IPS-15b (cell line): ENCODE data around the gene NKIRAS1.
"Not testable (repeated sequence)": the region's sequence is repeated elsewhere in the genome, so short reads cannot be mapped to it uniquely, and the experiment has no call there.

Experiments used
- H3K27me3 ChIP-seq: one replicate; pipeline ENCODE4 v1.6.1; 2013; ENCODE audit warnings: low read length; ENCODE audit not compliant: control insufficient read depth, insufficient read depth
- H3K36me3 ChIP-seq: one replicate; pipeline ENCODE4 v1.6.1; 2013; ENCODE audit warnings: low read length; ENCODE audit not compliant: control insufficient read depth, insufficient read depth
- H3K4me1 ChIP-seq: one replicate; pipeline ENCODE4 v1.6.1; 2013; ENCODE audit warnings: mild to moderate bottlenecking, low read length; ENCODE audit not compliant: control insufficient read depth, insufficient read depth
- H3K4me3 ChIP-seq: one replicate; pipeline ENCODE4 v1.5.1; 2013; ENCODE audit warnings: low read depth, low read length
- H3K9ac ChIP-seq: one replicate; pipeline ENCODE4 v1.6.1; 2013; ENCODE audit warnings: low read depth, mild to moderate bottlenecking, low read length
- H3K9me3 ChIP-seq: one replicate; pipeline ENCODE4 v1.6.1; 2013; ENCODE audit warnings: mild to moderate bottlenecking, low read length; ENCODE audit not compliant: control insufficient read depth, insufficient read depth

NKIRAS1 gene

GRCh38 chr3:23865595-23866396 is 51.0 kb downstream of the NKIRAS1 start:
- H3K27me3 ChIP-seq = no peaks in the 10 kb centered on the region
- H3K36me3 ChIP-seq = no peaks in the 10 kb centered on the region
- H3K9ac ChIP-seq = no peak overlapping the region
- no peak overlapping the region for H3K4me3 ChIP-seq
- H3K4me1 ChIP-seq = peaks cover 17% of the 10 kb centered on the region
- no peaks in the 10 kb centered on the region for H3K9me3 ChIP-seq

DNA sequence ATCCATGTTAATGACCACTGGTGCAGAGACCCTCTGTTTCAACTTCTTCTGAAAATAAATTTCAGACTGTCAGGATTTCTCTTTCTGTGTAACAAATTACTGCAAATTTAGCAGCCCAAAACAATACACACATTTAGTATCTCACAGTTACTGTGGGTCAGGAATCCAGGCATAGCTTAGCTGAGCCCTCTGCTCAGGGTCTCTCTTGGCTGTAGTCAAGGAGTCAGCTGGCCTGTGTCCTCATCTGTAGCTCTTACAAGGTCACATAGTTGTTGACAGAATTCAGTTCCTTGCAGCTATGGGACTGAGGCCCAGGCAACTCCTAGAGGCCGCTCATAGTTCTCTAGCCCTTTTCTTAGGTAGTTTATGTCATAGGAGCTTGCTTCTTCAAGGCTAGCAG is 51.9 kb downstream of the NKIRAS1 start:
- Histone ChIP-seq H3K9me3 (no peaks in the 10 kb centered on the region), H3K4me3 (no peak overlapping the region), H3K4me1 (peaks cover 17% of the 10 kb centered on the region), H3K36me3 (no peaks in the 10 kb centered on the region), H3K27me3 (no peaks in the 10 kb centered on the region), H3K9ac (no peak overlapping the region)

- peaks cover 17% of the 10 kb centered on the region for H3K4me1 ChIP-seq
- H3K36me3 ChIP-seq = no peaks in the 10 kb centered on the region
- H3K27me3 ChIP-seq = no peaks in the 10 kb centered on the region
- H3K9ac ChIP-seq = no peak overlapping the region
- H3K9me3 ChIP-seq = no peaks in the 10 kb centered on the region
- no peak overlapping the region for H3K4me3 ChIP-seq
These were observed 53.7 kb downstream of the NKIRAS1 start for GRCh38 chr3:23863060-23863459.

DNA sequence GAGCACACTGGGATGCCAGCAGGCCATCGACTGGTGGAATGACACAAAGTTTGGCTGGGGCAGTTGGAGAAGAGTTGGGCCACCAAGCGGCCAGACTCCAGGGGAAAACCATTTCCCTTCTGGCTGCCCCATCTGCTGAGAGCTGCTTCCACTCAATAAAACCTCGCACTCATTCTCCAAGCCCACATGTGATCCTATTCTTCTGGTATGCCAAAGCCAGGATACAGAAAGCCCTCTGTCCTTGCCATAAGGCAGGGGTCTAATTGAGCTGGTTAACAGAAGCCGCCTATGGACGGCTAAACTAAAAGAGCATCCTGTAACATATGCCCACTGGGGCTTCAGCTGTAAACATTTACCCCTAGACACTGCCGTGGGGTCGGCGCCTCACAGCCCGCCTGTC is 55.1 kb downstream of the NKIRAS1 start:
- no peak overlapping the region for H3K9ac ChIP-seq
- H3K4me3 ChIP-seq = no peak overlapping the region
- no peaks in the 10 kb centered on the region for H3K36me3 ChIP-seq
- H3K9me3 ChIP-seq = no peaks in the 10 kb centered on the region
- no peaks in the 10 kb centered on the region for H3K27me3 ChIP-seq
- H3K4me1 ChIP-seq = peaks cover 18% of the 10 kb centered on the region

DNA sequence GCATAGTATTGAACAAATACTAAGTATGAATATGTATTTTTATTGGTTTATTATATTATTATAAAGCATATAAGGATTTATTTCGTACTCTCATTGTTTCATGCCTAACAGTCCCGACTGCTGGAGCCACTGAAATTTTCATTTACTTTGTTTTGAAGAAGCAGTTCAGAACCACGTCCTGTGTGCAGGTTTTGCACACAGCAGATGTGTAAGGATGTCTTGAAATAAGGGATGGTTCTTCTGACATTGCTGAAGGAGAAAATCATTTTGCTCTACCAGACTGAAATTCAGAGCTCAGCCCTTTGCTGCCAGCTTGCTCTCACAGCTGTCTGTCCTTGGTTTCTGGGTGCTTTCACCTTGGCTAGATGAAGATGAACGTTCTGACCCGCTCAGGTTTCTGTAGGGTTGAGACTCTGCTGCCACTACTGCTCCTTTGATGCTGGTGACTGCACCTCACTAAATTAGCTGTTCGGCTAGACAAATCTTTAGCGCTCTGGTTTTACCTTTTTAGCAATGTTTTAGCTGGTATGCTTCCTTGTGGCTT is 56.9 kb downstream of the NKIRAS1 start:
- no peak overlapping the region for H3K4me3 ChIP-seq
- H3K27me3 ChIP-seq = no peaks in the 10 kb centered on the region
- peaks cover 3% of the 10 kb centered on the region for H3K4me1 ChIP-seq
- H3K9me3 ChIP-seq = no peaks in the 10 kb centered on the region
- no peaks in the 10 kb centered on the region for H3K36me3 ChIP-seq
- no peak overlapping the region for H3K9ac ChIP-seq

- Histone ChIP-seq H3K4me1 (peaks cover 2% of the 10 kb centered on the region), H3K4me3 (no peak overlapping the region), H3K36me3 (no peaks in the 10 kb centered on the region), H3K9me3 (no peaks in the 10 kb centered on the region), H3K27me3 (no peaks in the 10 kb centered on the region), H3K9ac (no peak overlapping the region)
These were observed 57.6 kb downstream of the NKIRAS1 start for GRCh38 chr3:23859012-23859743.

DNA sequence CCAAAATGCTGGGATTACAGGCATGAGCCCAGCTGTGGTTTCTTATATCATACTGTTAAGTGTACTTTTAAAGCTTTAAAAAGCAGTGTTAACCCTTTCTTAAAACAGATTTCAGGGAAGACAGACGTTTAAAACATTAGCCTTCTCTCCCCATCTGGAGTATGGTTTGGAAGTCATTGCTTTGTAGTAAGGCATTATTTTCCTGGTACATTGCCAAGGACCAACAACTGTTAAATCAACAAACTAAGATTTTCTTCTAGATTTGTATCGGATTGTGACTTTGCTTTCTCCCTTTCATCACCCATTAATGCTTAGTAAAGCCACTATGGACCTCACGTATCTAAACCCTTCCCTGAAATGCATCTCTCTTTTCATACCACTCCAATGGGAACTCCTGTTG is 60.5 kb downstream of the NKIRAS1 start:
- Histone ChIP-seq H3K9me3 (no peaks in the 10 kb centered on the region), H3K36me3 (no peaks in the 10 kb centered on the region), H3K4me3 (no peak overlapping the region), H3K27me3 (no peaks in the 10 kb centered on the region), H3K9ac (no peak overlapping the region), H3K4me1 (peaks cover 2% of the 10 kb centered on the region)

DNA sequence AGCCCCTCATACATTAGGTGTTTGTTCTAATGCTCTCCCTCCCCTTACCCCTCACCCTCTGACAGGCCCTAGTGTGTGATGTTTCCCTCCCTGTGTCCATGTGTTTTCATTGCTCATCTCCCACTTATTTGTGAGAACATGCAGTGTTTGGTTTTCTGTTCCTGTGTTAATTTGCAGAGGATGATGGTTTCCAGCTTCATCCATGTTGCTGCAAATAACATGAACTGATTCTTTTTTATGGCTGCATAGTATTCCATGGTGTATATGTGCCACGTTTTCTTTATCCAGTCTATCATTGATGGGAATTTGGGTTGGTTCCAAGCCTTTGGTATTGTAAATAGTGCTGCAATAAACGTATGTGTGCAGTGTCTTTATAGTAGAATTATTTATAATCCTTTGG is 67.3 kb downstream of the NKIRAS1 start:
- not testable (repeated sequence) for H3K27me3 ChIP-seq, H3K4me3 ChIP-seq, H3K36me3 ChIP-seq, H3K9me3 ChIP-seq, H3K4me1 ChIP-seq, H3K9ac ChIP-seq

- Histone ChIP-seq H3K36me3 (no peaks in the 10 kb centered on the region), H3K9ac (no peak overlapping the region), H3K9me3 (no peaks in the 10 kb centered on the region), H3K4me3 (no peak overlapping the region), H3K4me1 (peaks cover 7% of the 10 kb centered on the region), H3K27me3 (no peaks in the 10 kb centered on the region)
These were observed 71.2 kb downstream of the NKIRAS1 start for GRCh38 chr3:23845326-23846216.

GRCh38 chr3:23843869-23844268 is 72.9 kb downstream of the NKIRAS1 start:
- Histone ChIP-seq H3K9me3 (no peaks in the 10 kb centered on the region), H3K9ac (no peak overlapping the region), H3K4me1 (peaks cover 13% of the 10 kb centered on the region), H3K36me3 (no peaks in the 10 kb centered on the region), H3K27me3 (no peaks in the 10 kb centered on the region), H3K4me3 (no peak overlapping the region)
